GM21737 (cell line): ENCODE results near the gene PYGO2.
A peak's percentile ranks its signal among the peaks of the same experiment; 100 is the strongest.

Experiments
- ATAC-seq: cut with Tn5 transposase; IDR thresholded peaks from one replicate; pipeline ENCODE4 v1.9.1; 2021; ENCODE audit warnings: mild to moderate bottlenecking, moderate library complexity; ENCODE audit not compliant: unreplicated experiment

PYGO2 gene

GRCh38 chr1:154945962-154946850, 15.4 kb downstream of the PYGO2 start:
- ATAC-seq = no peak

GRCh38 chr1:154945160-154945961, 16.2 kb downstream of the PYGO2 start:
- ATAC-seq = no peak

GRCh38 chr1:154944401-154945159, 17.0 kb downstream of the PYGO2 start:
- no peak for ATAC-seq

- ATAC-seq = no peak
These were observed 17.8 kb downstream of the PYGO2 start for GRCh38 chr1:154943649-154944400.

GRCh38 chr1:154941333-154942013, 20.1 kb downstream of the PYGO2 start:
- no peak for ATAC-seq

- ATAC-seq = no peak
These were observed 20.9 kb downstream of the PYGO2 start for GRCh38 chr1:154940651-154941194.

- no peak for ATAC-seq
These were observed 21.4 kb downstream of the PYGO2 start for GRCh38 chr1:154940213-154940560.

- ATAC-seq = no peak
These were observed 22.8 kb downstream of the PYGO2 start for GRCh38 chr1:154938604-154939399.

GRCh38 chr1:154937988-154938386, 23.6 kb downstream of the PYGO2 start:
- ATAC-seq = no peak

GRCh38 chr1:154937085-154937987, 24.2 kb downstream of the PYGO2 start:
- ATAC-seq = peak; percentile 60

- peak; percentile 63 for ATAC-seq
These were observed 25.0 kb downstream of the PYGO2 start, which contains the start of gene PMVK for GRCh38 chr1:154936555-154937084. TSS of gene PMVK (minus strand) at chr1:154936719. CDS start at chr1:154936685, 34 bp downstream.

- no peak for ATAC-seq
These were observed 25.6 kb downstream of the PYGO2 start for GRCh38 chr1:154935749-154936554.

GRCh38 chr1:154934358-154934948, 27.1 kb downstream of the PYGO2 start:
- no peak for ATAC-seq

- ATAC-seq = no peak
These were observed 29.6 kb downstream of the PYGO2 start for GRCh38 chr1:154931940-154932487.

GRCh38 chr1:154926201-154926600, 35.4 kb downstream of the PYGO2 start:
- ATAC-seq = no peak
